Peyer's patch (tissue), 4 donors: ENCODE data around the gene PRICKLE3.
"Not testable (repeated sequence)": the region's sequence is repeated elsewhere in the genome, so short reads cannot be mapped to it uniquely, and the experiment has no call there.

Experiments
- CTCF ChIP-seq, 6 experiments: fragments of 450-650 bp in 4 of 6; fragments of 200-600 bp in 2 of 6; sonication (generic) in 1 of 6; IDR thresholded peaks; one replicate each; pipeline ENCODE4 v1.5.1; 2017 to 2019; ENCODE audit warnings: antibody characterized with exemption in 6 of 6, mild to moderate bottlenecking in 3 of 6, moderate library complexity in 1 of 6
- POLR2A ChIP-seq, 2 donors: fragments of 450-650 bp; IDR thresholded peaks; one replicate each; pipeline ENCODE4 v1.5.1; 2017; ENCODE audit warnings: antibody characterized with exemption in 2 of 2, mild to moderate bottlenecking in 2 of 2, moderate library complexity in 2 of 2

DNA sequence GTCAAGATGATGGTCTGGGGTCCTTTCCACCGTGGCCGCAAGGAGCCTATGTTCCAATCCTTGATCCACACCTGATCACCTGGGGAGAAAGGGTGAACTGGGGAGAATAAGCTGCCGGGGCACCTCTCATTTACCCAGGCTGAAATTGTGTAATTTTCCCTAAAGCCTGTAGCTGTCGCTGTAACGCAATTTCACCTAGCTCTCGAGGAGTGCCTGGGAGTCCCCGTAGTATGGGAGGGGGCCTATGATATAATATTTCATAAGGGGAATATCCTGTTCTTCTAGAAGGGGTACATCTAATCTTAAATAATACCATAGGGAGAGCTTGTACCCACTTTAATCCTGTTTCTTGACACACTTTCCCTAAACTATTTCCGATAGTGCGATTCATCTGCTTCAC is 43.9 kb downstream of the PRICKLE3 start:
- TF ChIP-seq CTCF (IDR thresholded peaks at IDR 0.05): peak in 4 of 6 experiments; percentile 5 to 20 (median 14)
- not testable (repeated sequence) for TF ChIP-seq POLR2A (IDR thresholded peaks at IDR 0.05)
